GM12878 (cell line): ENCODE data around the gene ZCCHC9. TPM values are rescaled to one million over a fixed set of nuclear protein-coding genes. Genes with fewer than 3 reads are reported as not detected.
A peak's percentile ranks its signal among the peaks of the same experiment; 100 is the strongest.

Source experiments
- ATAC-seq: fragments of 200-7000 bp; cut with Tn5 transposase; 3 replicates; pipeline ENCODE4 v1.9.1; 2020; ENCODE audit warnings: mild to moderate bottlenecking, moderate library complexity
- BruUV-seq: library from RNA; stranded (reverse); fragments of 400-500 nt; replicated peaks from 2 replicates; lab custom pipeline; 2021; lab: Mats Ljungman, UMichigan
- CTCF ChIA-PET: fragments of 300-600 bp; sonication (Branson Sonifier 250); formaldehyde crosslinking; extraction: SDS; loops from one replicate; lab custom pipeline; 2021; ENCODE audit warnings: inconsistent platforms; lab: Yijun Ruan, JAX
- POLR2A ChIA-PET: fragments of 350-600 bp; formaldehyde crosslinking; extraction: SDS; loops from one replicate; lab custom pipeline; 2021; ENCODE audit warnings: inconsistent platforms; lab: Charles Lee
- RAD21 ChIA-PET: fragments of 300-600 bp; sonication (Branson Sonifier 250); formaldehyde crosslinking; loops from one replicate; lab custom pipeline; 2023; ENCODE audit warnings: antibody characterized with exemption; ENCODE audit not compliant: unreplicated experiment; lab: Charles Lee
- SMC1A ChIA-PET: fragments of 300-600 bp; sonication (Branson Sonifier 250); formaldehyde crosslinking; loops from one replicate; lab custom pipeline; 2023; ENCODE audit not compliant: unreplicated experiment, uncharacterized antibody; lab: Charles Lee
- DNase-seq: peaks from one replicate; pipeline ENCODE4 v3.0.0-alpha.2; 2011; ENCODE audit warnings: low read depth, low spot score
- FAIRE-seq: peaks from 3 replicates; lab custom pipeline; 2011; peaks lifted over from hg19 to GRCh38; lab: Jason Lieb, UNC
- H2AFZ ChIP-seq: 2 replicates; pipeline ENCODE4 v1.6.0; 2011; ENCODE audit warnings: low read depth, low read length, control low read depth; ENCODE audit not compliant: control insufficient read depth
- H3K27ac ChIP-seq: 2 replicates; pipeline ENCODE4 v1.5.1; 2011; ENCODE audit warnings: control low read depth; ENCODE audit not compliant: control insufficient read depth, insufficient read depth
- H3K27me3 ChIP-seq, 2 experiments: replicated peaks in 1 of 2; 2 replicates each; pipeline versions ENCODE4 v1.6.0 to v1.6.1; 2011; ENCODE audit warnings: low read length in 1 of 2; ENCODE audit not compliant: control insufficient read depth in 2 of 2, insufficient read depth in 2 of 2
- H3K36me3 ChIP-seq, 2 experiments: 2 replicates each; pipeline ENCODE4 v1.5.1; 2011; ENCODE audit warnings: low read length in 1 of 2; ENCODE audit not compliant: control insufficient read depth in 2 of 2, insufficient read depth in 2 of 2
- H3K4me1 ChIP-seq: 2 replicates; pipeline ENCODE4 v1.6.1; 2011; ENCODE audit warnings: mild to moderate bottlenecking, low read length, moderate library complexity, mixed read lengths; ENCODE audit not compliant: control insufficient read depth, insufficient read depth
- H3K4me2 ChIP-seq: 2 replicates; pipeline ENCODE4 v1.6.0; 2011; ENCODE audit warnings: control low read depth; ENCODE audit not compliant: control insufficient read depth, insufficient read depth
- H3K4me3 ChIP-seq: fragments of 200-600 bp; sonication (generic); 2 replicates; pipeline ENCODE4 v1.5.1; 2016
- H3K79me2 ChIP-seq: 2 replicates; pipeline ENCODE4 v1.6.0; 2011; ENCODE audit warnings: low read length; ENCODE audit not compliant: control insufficient read depth, insufficient read depth
- H3K9ac ChIP-seq: 2 replicates; pipeline ENCODE4 v1.8.0; 2011; ENCODE audit warnings: low read length, control low read depth, mixed read lengths; ENCODE audit not compliant: control insufficient read depth, insufficient read depth
- H3K9me3 ChIP-seq: replicated peaks from 3 replicates; pipeline ENCODE4 v1.5.1; 2011; ENCODE audit warnings: mild to moderate bottlenecking, low read length; ENCODE audit not compliant: control insufficient read depth, insufficient read depth
- H4K20me1 ChIP-seq: 2 replicates; pipeline ENCODE4 v1.6.0; 2011; ENCODE audit not compliant: control insufficient read depth, insufficient read depth
- BCL11A ChIP-seq: IDR thresholded peaks from 2 replicates; pipeline ENCODE4 v1.6.1; 2011; ENCODE audit warnings: low read depth, low read length
- BHLHE40 ChIP-seq, 2 experiments: fragments of 450-650 bp in 1 of 2; IDR thresholded peaks; 2 replicates each; pipeline ENCODE4 v1.6.1; 2011 to 2017; ENCODE audit warnings: low read depth in 2 of 2, borderline replicate concordance in 1 of 2, improper control_type of control experiment in 1 of 2, low read length in 1 of 2, mild to moderate bottlenecking in 1 of 2
- BMI1 ChIP-seq: fragments of 450-650 bp; IDR thresholded peaks from 2 replicates; pipeline ENCODE4 v1.6.1; 2016; ENCODE audit warnings: mild to moderate bottlenecking, moderate library complexity, borderline replicate concordance
- CBX3 ChIP-seq: fragments of 200-600 bp; sonication (generic); IDR thresholded peaks from 2 replicates; pipeline ENCODE4 v1.6.1; 2016; ENCODE audit warnings: low read depth, borderline replicate concordance
- ESRRA ChIP-seq: IDR thresholded peaks from 2 replicates; pipeline ENCODE4 v1.6.1; 2012; ENCODE audit warnings: mild to moderate bottlenecking, low read length, improper control_type of control experiment
- FOXK2 ChIP-seq: fragments of 450-650 bp; IDR thresholded peaks from 2 replicates; pipeline ENCODE4 v1.6.1; 2017; ENCODE audit warnings: mild to moderate bottlenecking, moderate library complexity
- JUNB ChIP-seq: IDR thresholded peaks from 2 replicates; pipeline ENCODE4 v1.6.1; 2016; ENCODE audit warnings: antibody characterized with exemption, mild to moderate bottlenecking
- MTA2 ChIP-seq: fragments of 450-650 bp; IDR thresholded peaks from 2 replicates; pipeline ENCODE4 v1.6.1; 2016; ENCODE audit warnings: low read depth, mild to moderate bottlenecking, moderate library complexity
- NBN ChIP-seq: fragments of 450-650 bp; IDR thresholded peaks from 2 replicates; pipeline ENCODE4 v1.6.1; 2016
- NR2F1 ChIP-seq: fragments of 450-650 bp; conservative IDR thresholded peaks from 2 replicates; pipeline ENCODE4 v1.6.1; 2017; ENCODE audit warnings: mild to moderate bottlenecking
- RAD21 ChIP-seq: IDR thresholded peaks from 2 replicates; pipeline ENCODE4 v1.6.1; 2011; ENCODE audit warnings: mild to moderate bottlenecking, low read depth, low read length, moderate library complexity; ENCODE audit not compliant: insufficient read depth
- RUNX3 ChIP-seq: IDR thresholded peaks from 2 replicates; pipeline ENCODE4 v1.6.1; 2012; ENCODE audit warnings: low read length, inconsistent platforms
- SIX5 ChIP-seq: IDR thresholded peaks from 2 replicates; pipeline ENCODE4 v1.6.1; 2011; ENCODE audit warnings: mild to moderate bottlenecking, low read depth, low read length, moderate library complexity; ENCODE audit not compliant: severe bottlenecking
- SMARCA5 ChIP-seq: fragments of 450-650 bp; IDR thresholded peaks from 2 replicates; pipeline ENCODE4 v1.6.1; 2017; ENCODE audit warnings: mild to moderate bottlenecking
- SPI1 ChIP-seq: IDR thresholded peaks from 2 replicates; pipeline ENCODE4 v1.6.1; 2011; ENCODE audit warnings: low read depth, mild to moderate bottlenecking, low read length, moderate library complexity, borderline replicate concordance; ENCODE audit not compliant: insufficient read depth
- ZNF217 ChIP-seq: fragments of 450-650 bp; IDR thresholded peaks from 2 replicates; pipeline ENCODE4 v1.6.1; 2017; ENCODE audit warnings: antibody characterized with exemption, mild to moderate bottlenecking
- ZNF622 ChIP-seq: fragments of 450-650 bp; IDR thresholded peaks from 2 replicates; pipeline ENCODE4 v1.6.1; 2017; ENCODE audit warnings: mild to moderate bottlenecking, inconsistent platforms
- WGBS: methylation state at CpG from one replicate; pipeline ENCODE4 v1.1.6; 2016; ENCODE audit warnings: low lambda C conversion rate; ENCODE audit not compliant: insufficient replicate concordance, insufficient coverage; ENCODE audit errors: missing lambda C conversion rate; 5-methylcytosine and 5-hydroxymethylcytosine counted together
- in situ Hi-C: fragments of 300-500 bp; cut with MboI; formaldehyde crosslinking; loops from 9 replicates; pipeline ENCODE4 v1.14.3; 2018; ENCODE audit warnings: mixed read lengths
- intact Hi-C: fragments of 100-400 bp; cut with micrococcal nuclease; formaldehyde crosslinking; loops from one replicate; pipeline ENCODE4 v1.14.2; 2022; ENCODE audit not compliant: unreplicated experiment
- polyA plus RNA-seq, 11 experiments: library from polyadenylated mRNA; depleted of rRNA in 4 of 11; unstranded in 6 of 11; stranded (reverse) in 5 of 11; fragments of >200 nt; fragmentation: Nextera tagmentation in 4 of 11; fragmentation: Illumina TruSeq in 1 of 11; extraction: Ambion mirVana in 4 of 11; extraction: Trizol in 1 of 11; gene quantifications; 1 replicate in 1 of 11; 2 replicates in 10 of 11; pipeline versions ENCODE4 v1.2.1 to v1.2.3, GENCODE V29; 2011 to 2016; ENCODE audit warnings: inconsistent platforms in 2 of 11, missing spikeins in 2 of 11, low read depth in 1 of 11
- total RNA-seq, 4 experiments: library from RNA; depleted of rRNA in 3 of 4; stranded (reverse); fragments of >200 nt in 3 of 4; fragmentation: Illumina TruSeq in 1 of 4; extraction: Trizol in 1 of 4; gene quantifications; 2 replicates each; pipeline versions ENCODE4 v1.2.1 to v1.2.3, GENCODE V29; 2013 to 2021
- TF ChIP-seq, protein P1 (sequence below): IDR thresholded peaks from 2 replicates; pipeline ENCODE4 v1.6.1; 2012; ENCODE audit warnings: low read length, inconsistent platforms

The ZCCHC9 gene
- total and polyA plus RNA-seq, 10 of the 15 experiments (the other 5 are each of a cell fraction or from before 2014, with no cell fraction given), result 22.0 to 57.7 (median 34.5) TPM

DNA sequence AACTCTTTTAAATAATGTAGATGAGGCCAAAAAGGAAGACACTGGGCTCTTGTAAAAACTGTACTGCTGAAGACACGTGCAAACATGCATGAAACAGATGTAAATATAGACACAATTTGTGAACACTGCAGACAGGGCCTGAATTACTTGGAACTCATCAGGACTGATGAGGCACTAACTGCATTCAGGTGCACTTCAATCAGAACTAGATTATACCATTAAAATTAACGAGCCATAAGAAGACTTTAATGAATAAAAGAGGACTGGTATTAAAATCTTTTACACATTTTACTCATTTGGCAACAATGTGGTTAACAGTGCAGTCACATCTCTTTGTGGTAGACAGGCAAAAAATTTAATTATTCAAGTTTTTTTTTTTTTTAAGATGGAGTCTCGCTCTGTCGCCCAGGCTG, 13.4 kb upstream of the ZCCHC9 start:
- peak overlapping the region; percentile 68; the same call in 1 of the 2 replicates for H3K4me2 ChIP-seq
- ChIA-PET RAD21 (no interaction called here), SMC1A (interaction anchor here (0.6 to 4.7 kb wide), 4 partner anchors 10 to 700 kb away, joined by 3 to 22 read pairs (median 3); no protein-coding TSS in a partner anchor), CTCF (interaction anchor here (1.3 to 3.9 kb wide), 2 partner anchors 10 to 14 kb away, joined by 4 to 23 read pairs; no protein-coding TSS in a partner anchor)
- in situ Hi-C loops, result no loop called here
- peak overlapping the region; percentile 22; the same call in 1 of the 2 replicates for H3K9ac ChIP-seq
- whole genome bisulfite sequencing, result 21% methylated on average over 4 of the region's 4 CpGs
- TF ChIP-seq SIX5 (no peak), BHLHE40 (IDR thresholded peaks at IDR 0.05; ENCODE audit: borderline replicate concordance in 1 of 2, low read depth in 2 of 2, low read length in 1 of 2) (peak; percentile 46 to 65; a peak in 2 of 4 replicates), SPI1 (no peak), ZNF622 (no peak), RUNX3 (peak; percentile 49; the same call in 1 of the 2 replicates), CBX3 (no peak), BCL11A (0 out of 2 replicates have a peak, but pooled peaks have one; percentile 11), JUNB (peak; percentile 43; the same call in 1 of the 2 replicates), FOXK2 (no peak), SMARCA5 (no peak), BMI1 (no peak), ESRRA (no peak), NR2F1 (no peak), NBN (no peak), MTA2 (peak; percentile 50), ZNF217 (no peak), RAD21 (no peak)
- TF ChIP-seq, protein P1, sequence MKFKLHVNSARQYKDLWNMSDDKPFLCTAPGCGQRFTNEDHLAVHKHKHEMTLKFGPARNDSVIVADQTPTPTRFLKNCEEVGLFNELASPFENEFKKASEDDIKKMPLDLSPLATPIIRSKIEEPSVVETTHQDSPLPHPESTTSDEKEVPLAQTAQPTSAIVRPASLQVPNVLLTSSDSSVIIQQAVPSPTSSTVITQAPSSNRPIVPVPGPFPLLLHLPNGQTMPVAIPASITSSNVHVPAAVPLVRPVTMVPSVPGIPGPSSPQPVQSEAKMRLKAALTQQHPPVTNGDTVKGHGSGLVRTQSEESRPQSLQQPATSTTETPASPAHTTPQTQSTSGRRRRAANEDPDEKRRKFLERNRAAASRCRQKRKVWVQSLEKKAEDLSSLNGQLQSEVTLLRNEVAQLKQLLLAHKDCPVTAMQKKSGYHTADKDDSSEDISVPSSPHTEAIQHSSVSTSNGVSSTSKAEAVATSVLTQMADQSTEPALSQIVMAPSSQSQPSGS, result 0 out of 2 replicates have a peak, but pooled peaks have one; percentile 7
- TF ChIP-seq, all 136 proteins: peak for 6
- Histone ChIP-seq H4K20me1 (no peaks in the 10 kb centered on the region), H3K27me3 (no peaks in the 10 kb centered on the region), H3K36me3 (no peaks in the 10 kb centered on the region), H3K4me1 (peaks cover 12% of the 10 kb centered on the region), H3K79me2 (no peaks in the 10 kb centered on the region), H3K9me3 (peaks cover 7% of the 10 kb centered on the region), H2AFZ (peak overlapping the region; percentile 73), H3K4me3 (no peak overlapping the region), H3K27ac (peak overlapping the region; percentile 21; the same call in 1 of the 2 replicates)
- no TSS peak for BruUV-seq
- FAIRE-seq, result no peak
- intact Hi-C loops, result loop anchor here (5.0 kb wide), 1 partner anchor 76 kb away; no protein-coding TSS in a partner anchor
- ATAC-seq, result peak; percentile 66
- no peak for DNase-seq
- POLR2A ChIA-PET, result interaction anchor here (0.6 kb wide), 1 partner anchor 632 kb away, joined by 5 read pairs; no protein-coding TSS in a partner anchor
